Effector CD8-positive, alpha-beta T cell (primary cell): ENCODE measurements around the gene DEPDC1.
"Not testable (repeated sequence)": the region's sequence is repeated elsewhere in the genome, so short reads cannot be mapped to it uniquely, and the experiment has no call there.

Experiments used
- DNase-seq: peaks from one replicate; lab custom pipeline; 2025; lab: John Stamatoyannopoulos, UW
- total RNA-seq, 4 experiments: gene quantifications; one replicate each; lab custom pipeline; 2026; lab: John Stamatoyannopoulos, UW

The DEPDC1 gene, protein sequence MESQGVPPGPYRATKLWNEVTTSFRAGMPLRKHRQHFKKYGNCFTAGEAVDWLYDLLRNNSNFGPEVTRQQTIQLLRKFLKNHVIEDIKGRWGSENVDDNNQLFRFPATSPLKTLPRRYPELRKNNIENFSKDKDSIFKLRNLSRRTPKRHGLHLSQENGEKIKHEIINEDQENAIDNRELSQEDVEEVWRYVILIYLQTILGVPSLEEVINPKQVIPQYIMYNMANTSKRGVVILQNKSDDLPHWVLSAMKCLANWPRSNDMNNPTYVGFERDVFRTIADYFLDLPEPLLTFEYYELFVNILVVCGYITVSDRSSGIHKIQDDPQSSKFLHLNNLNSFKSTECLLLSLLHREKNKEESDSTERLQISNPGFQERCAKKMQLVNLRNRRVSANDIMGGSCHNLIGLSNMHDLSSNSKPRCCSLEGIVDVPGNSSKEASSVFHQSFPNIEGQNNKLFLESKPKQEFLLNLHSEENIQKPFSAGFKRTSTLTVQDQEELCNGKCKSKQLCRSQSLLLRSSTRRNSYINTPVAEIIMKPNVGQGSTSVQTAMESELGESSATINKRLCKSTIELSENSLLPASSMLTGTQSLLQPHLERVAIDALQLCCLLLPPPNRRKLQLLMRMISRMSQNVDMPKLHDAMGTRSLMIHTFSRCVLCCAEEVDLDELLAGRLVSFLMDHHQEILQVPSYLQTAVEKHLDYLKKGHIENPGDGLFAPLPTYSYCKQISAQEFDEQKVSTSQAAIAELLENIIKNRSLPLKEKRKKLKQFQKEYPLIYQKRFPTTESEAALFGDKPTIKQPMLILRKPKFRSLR
- 0 to 1.8 (median 0.36) reads per million in 4 experiments for total RNA-seq

DNA sequence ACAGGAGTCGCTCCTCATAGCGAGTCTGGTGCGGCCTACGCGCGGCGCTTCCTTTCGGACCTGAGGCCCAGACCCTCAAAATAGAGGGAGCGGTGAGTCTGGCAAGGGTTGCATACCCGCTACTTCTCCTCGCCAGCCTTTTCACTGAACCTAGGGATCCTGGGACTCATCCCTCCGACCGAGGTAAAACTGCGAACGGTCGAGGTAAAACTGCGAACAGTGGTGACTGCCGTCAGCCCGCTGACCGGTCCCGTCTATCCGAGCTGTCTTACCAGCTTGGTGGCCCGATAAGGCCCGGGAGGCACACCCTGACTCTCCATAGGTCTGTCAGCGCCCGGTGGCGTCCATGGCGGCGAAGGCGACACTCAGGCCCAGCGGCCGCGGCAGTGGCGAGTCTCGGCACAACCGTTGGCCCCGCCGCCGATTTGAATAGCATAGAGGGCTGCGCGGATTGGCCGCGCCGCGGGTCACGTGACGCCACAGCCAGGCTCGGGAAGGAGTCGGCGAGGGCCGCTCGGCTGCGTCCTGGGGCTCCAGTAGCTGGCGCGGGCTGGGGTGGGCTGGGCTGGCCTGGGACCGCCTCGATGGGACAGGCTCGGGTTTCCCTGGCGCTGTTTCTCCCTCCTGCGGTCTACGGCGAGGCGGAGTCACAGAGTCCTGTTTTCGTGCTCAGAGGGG lies at the start of gene DEPDC1:
DEPDC1 (minus strand) TSS at position 403 of the 678 bp plus-strand sequence; CDS start at position 320, 83 bp downstream.
- peak; percentile 24 for DNase-seq

DNA sequence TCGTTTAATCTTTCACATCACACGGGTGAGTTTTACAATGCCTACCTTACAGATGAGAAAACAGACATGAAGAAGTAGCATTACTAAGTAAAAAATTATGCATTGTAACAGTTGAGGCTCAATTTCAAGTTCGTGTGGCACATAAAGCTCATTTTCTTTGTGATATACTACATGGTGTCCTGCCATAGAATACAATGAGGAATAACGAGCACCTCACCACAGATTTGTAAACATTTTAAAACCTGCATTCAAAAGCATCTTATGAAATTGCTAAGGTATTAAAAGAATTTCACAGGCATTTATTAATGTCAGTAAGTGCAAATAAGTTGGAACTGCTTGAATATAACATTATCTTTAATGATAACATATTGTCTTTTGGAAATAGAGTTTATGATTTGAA lies 47.8 kb upstream of the DEPDC1 start:
- DNase-seq, result no peak

DNA sequence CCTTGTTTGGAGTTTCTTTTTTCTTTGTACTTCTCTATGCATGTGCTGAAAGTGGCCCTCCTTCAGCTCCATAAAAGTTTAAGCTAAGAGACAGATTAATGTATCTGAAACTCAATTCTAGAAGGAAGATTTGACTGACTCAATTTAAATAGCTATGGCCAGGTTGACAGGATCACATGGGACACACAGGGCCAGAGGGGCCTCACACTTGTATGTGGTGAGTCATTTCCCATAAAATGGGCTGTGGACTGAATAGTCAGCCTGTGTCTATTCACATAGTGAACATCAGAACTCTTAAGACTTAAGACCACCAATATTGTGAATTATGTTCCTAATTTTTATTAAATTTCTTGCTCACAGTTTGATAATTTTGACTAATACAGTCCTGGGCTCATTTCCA lies 45.7 kb upstream of the DEPDC1 start:
- DNase-seq, result no peak

DNA sequence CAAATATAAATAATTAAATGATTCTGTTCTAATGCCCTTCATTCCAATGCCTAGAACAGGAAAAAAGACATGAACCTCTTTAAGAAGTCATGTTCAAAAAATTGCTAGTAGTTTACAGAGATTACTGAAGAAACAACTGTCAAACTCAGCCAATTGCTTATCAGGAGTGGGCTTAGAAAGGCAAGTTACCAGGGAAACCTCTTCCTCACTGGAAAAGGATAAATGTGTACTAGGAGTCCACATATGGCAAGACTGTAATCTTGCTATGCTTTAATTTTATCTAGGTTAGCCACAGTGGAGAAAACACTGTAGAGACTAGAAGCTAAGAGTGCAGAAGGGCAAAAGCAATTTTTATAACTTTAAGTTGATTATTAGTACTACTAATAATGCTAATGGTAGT lies 42.1 kb upstream of the DEPDC1 start:
- no peak for DNase-seq

- no peak for DNase-seq
Observed at GRCh38 chr1:68528243-68528642, 31.4 kb upstream of the DEPDC1 start.

DNA sequence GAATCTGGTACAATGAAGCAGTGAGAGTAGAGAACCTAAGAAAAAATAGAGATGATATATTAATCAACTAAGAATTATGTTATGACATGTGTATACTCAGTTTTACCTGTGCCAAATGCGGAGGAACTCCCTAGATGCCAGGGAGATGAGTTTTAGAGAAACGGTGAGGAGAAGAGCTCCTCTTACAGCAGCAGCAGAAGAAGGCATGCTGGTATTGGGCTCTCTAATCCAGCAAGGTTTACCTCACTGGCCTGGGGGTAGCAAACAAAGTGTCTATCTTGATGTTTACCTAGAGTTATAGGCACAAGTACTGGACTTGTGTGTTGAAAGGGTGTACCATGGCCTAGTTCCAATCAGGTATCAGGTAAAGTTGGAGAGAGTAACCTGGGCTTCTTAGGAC lies 28.9 kb upstream of the DEPDC1 start:
- DNase-seq, result no peak

DNA sequence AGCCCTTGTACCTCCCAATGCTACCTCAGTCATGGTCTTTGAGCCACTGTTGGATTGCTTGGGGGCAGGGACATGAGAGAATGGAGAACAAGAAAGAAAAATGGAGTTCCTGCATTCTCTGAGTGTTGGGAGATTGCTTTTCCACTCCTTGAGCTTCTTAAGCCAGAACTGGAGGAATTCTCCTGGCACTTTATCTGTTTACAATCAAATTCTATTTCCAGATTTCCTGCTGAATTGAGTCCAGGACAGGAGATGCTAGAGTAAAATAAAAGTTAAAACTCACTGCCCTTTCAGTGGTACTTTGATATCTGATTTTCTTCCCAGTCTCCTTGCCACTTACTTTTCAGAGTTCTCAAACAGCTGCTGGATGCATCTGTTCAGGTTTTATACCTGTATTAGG lies 24.4 kb upstream of the DEPDC1 start:
- DNase-seq, result no peak

GRCh38 chr1:68516066-68516465 lies 19.2 kb upstream of the DEPDC1 start:
- DNase-seq, result no peak

DNA sequence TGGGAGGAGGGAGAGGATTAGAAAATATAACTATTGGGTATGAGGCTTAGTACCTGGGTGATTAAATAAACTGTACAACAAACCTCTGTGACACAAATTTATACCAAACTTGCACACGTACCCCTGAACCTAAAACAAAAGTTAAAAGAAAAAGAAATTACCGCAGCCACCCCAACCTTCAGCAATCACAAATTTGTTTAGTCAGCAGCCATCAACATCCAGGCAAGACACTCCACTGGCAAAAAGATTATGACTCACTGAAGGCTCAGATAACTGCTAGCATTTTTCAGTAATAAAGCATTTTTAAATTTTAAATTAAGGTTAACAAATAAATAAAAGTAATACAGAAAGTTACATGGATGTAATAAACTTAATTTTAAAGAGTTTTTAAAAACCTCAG lies 14.4 kb upstream of the DEPDC1 start:
- DNase-seq, result no peak

DNA sequence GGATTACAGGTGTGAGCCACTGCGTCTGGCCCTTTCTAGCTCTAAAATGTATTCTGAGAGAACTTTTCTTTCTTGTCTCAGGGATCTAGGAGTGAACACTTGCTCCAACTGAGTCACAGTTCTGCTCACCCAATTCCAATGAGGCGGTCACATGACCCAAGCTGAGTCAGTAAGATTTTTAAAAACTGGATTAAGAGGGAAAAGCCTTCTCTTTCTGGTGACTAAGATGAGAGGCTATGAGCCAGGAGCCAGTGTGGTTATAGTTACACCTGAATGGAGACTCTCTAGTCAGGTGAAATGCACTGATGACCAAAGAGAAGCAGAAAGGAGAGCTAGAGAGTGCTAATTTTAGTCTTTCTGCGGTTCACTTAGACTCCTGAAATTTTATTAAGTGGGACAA lies 9.5 kb upstream of the DEPDC1 start:
- no peak for DNase-seq

- DNase-seq, result no peak
Observed at GRCh38 chr1:68503085-68503484, 6.2 kb upstream of the DEPDC1 start.

DNA sequence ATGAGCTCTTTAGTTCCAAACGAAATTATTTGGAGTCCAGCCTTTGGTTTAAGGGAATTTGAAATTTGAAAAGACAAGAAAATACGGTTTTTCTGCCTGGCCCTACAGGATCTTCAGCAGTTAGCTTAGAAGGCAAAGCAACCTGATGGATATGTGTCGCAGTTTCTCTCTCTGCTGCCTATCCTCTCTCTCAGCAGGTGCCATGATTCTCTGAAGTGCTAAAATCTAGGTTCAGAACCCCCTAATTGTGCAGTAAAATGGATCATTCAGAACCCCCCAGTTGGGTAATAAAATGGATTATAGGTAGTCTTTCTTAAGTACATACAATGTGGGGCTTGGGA lies 446 bp upstream of the DEPDC1 start:
- no peak for DNase-seq

DNA sequence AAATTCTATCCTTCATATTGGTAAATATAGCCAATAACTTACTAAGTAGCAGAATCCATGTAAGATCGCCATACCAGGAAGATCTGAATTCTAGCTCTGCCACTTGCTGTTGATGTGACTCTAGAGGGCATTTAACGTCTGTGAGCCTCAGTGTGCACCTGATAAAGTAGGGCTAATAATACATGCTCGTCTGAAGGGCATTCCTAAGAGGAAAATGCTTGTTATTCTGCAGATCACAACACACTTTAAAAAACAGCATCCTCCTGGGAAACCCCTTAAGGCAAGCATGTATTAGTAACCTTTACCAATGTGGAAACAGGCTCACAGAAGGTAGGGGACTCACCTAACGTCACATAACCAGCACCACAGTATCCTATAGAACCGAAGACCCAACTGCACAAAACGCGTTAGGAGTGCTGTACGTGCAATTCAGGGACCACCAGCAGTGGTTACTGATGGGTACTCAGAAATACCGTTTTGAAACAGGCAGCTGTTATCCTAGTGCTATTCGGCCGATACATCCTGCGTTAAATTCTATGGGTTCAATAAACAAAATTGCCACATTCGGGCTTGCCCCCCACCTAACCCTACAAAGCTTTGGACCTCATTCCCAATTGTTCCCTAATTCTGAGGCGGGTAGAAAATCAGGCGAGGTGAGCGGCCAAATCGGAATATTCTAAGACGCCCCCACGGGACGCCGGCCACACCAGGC lies 758 bp downstream of the DEPDC1 start:
- DNase-seq, result no peak

DNA sequence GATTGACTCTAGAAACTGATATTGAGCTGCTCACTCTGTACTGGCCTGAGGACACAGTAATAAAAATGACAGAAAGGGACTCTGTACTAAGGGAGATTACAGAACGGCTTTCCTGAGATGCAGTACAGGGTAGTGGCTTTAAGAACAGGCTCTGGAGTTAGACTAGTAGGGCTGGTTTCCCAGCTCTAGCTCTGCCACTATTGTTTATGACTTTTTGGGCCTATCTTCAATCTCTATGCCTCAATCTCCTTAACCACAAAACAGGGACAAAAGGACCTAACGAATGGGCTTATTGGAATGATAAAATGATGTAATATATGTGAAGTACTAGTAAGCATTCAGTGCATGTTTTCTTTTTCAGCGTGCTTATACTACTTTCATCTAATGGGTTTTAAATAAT lies 1.4 kb downstream of the DEPDC1 start:
- no peak for DNase-seq

DNA sequence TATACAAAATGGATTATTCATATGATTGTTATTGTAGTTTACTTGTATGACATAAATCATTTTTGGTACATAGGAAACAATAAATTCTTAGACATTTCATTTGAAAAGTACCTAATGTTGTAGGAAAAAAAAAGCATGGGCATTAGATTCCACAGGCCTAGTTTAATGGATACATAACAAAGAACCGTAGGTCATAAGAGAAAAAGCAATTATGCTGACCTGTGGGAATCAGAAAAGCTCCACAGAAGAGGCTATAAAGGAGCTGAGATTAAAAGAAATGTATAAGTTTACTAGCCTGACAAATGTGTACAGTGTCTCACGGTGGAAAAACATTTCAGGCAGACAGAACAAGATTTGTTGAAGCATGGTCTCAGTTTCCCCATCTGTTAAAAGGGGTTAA lies 3.7 kb downstream of the DEPDC1 start:
- no peak for DNase-seq

- DNase-seq, result not testable (repeated sequence)
Observed at GRCh38 chr1:68492255-68492654, 4.6 kb downstream of the DEPDC1 start.

DNA sequence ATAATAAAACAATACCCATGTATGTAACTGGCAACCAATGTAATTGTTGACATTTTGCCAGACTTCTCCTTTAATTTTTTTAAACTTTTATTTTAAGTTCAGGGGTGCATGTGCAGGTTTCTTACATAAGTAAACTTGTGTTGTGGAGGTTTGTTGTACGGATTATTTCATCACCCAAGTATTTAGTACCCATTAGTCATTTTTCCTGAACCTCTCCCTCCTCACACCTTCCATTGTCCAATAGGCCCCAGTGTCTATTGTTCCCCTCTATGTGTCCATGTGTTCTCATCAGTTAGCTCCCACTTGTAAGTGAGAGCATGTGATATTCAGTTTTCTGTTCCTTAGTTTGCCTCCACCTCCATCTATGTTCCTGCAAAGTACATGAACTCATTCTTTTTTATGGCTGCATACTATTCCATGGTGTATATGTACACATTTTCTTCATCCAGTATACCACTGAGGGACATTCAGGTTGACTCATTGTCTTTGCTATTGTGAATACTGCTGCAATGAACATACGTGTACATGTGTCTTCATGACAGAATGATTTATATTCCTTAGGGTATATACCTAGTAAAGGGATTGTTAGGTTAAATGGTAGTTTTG lies 6.7 kb downstream of the DEPDC1 start:
- DNase-seq, result no peak

DNA sequence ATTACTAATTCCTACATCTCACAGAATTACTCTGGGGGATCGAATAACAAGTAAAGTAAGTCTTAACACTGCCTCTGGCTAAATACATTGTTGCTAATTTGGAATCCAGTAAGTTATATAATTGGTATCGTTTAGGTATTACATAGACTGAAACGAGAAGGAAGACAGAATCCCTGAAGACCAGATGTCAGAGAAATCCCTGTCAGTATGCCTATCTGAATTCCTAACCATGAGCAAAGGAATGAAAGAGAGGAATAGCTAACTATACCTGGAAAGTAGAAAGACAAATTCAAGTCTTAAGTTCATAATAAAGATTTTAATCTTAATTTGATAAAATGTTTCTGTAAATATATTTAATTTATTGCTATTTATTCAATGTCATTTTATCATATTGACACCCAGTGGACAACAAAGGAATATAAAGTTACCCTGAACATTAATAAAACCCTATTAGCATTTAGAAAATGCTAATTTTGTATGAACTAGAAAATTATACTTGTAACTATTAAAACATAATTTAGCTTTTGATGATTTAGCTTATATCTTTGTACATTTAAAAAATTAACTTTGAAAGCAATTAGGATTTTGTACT lies 11.4 kb downstream of the DEPDC1 start:
- DNase-seq, result no peak

DNA sequence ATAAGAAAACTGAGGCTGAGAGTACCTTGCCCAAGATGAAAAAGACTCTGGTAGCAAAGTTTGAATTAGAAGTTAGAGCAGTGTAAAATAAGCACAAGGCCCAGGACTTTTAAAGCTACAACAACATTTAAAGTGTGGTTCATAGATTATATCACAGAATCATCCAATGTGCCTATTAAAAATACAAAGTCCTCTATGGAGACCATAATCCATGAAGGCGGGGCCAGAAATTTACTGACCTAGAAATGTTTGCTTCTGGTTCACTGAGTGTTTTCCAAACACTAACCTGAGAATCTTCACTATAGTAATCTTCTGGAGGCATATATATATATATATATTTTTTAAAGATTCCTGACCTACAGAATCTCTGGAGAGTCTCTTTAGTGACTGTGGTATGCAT lies 12.3 kb downstream of the DEPDC1 start:
- no peak for DNase-seq

GRCh38 chr1:68481041-68481440 lies 15.8 kb downstream of the DEPDC1 start:
- DNase-seq, result no peak

GRCh38 chr1:68479501-68479900 lies 17.4 kb downstream of the DEPDC1 start:
- DNase-seq, result no peak
